KOPT-K1 (cell line): ENCODE measurements around the gene ALCAM.
A peak's percentile ranks its signal among the peaks of the same experiment; 100 is the strongest.

Experiments
- H3K27ac ChIP-seq: fragments of 200-600 bp; sonication (generic); 2 replicates; pipeline ENCODE4 v1.5.1; 2016; ENCODE audit warnings: antibody characterized with exemption, mild to moderate bottlenecking, low read depth, low read length; ENCODE audit not compliant: poor library complexity, severe bottlenecking
- H3K36me3 ChIP-seq: fragments of 200-600 bp; sonication (generic); 2 replicates; pipeline ENCODE4 v1.5.1; 2017; ENCODE audit warnings: antibody characterized with exemption, mild to moderate bottlenecking, low read length, moderate library complexity; ENCODE audit not compliant: insufficient read depth
- H3K9me3 ChIP-seq: fragments of 200-600 bp; sonication (generic); 2 replicates; pipeline ENCODE4 v1.5.1; 2017; ENCODE audit warnings: antibody characterized with exemption, low read length, mild to moderate bottlenecking; ENCODE audit not compliant: insufficient read depth, poor library complexity, severe bottlenecking

ALCAM gene

DNA sequence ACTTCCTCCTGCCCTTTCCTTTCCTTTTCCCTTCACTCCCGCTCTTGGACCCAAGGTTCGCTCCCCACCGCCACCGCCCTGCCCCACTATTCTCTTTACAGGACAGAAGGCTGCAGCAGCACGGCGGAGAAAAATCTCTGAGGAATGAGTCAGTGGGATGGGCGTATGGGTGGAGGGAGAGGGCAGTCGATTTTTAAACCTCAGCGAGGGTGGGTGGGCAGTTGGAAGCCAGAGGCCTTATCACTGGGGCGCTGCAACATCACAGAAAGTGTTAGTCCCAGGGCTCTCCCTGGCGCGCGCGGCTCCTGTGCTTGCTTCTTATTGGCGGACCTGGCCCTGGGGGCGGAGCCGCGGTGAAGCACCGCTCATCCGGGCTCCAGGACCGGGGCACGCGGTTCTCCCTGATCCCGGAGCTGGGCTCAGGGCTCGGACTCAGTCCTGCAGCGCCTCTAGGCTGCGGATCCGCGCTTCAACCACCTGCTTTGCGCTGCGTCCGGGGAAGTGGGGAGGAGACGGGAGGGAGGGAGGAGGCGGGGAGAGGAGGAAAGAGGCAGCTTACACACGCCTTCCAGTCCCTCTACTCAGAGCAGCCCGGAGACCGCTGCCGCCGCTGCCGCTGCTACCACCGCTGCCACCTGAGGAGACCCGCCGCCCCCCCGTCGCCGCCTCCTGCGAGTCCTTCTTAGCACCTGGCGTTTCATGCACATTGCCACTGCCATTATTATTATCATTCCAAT lies at the start of gene ALCAM:
TSS of gene ALCAM (plus strand) at position 584 of the 737 bp plus-strand sequence.
- Histone ChIP-seq H3K36me3 (no peaks in the 10 kb centered on the region), H3K27ac (peak within 1 kb of the TSS; percentile 54), H3K9me3 (no peaks in the 10 kb centered on the region)

GRCh38 chr3:105317841-105318240 lies 48.9 kb upstream of the ALCAM start:
- Histone ChIP-seq H3K27ac (no peak overlapping the region), H3K9me3 (no peaks in the 10 kb centered on the region), H3K36me3 (no peaks in the 10 kb centered on the region)

- Histone ChIP-seq H3K27ac (no peak overlapping the region), H3K9me3 (no peaks in the 10 kb centered on the region)
These were observed 44.0 kb upstream of the ALCAM start for GRCh38 chr3:105322570-105323273.

GRCh38 chr3:105323274-105323599 lies 43.5 kb upstream of the ALCAM start:
- Histone ChIP-seq H3K36me3 (no peaks in the 10 kb centered on the region), H3K9me3 (no peaks in the 10 kb centered on the region), H3K27ac (no peak overlapping the region)

More at GRCh38 chr3:105322570-105323273, 44.0 kb upstream of the ALCAM start:
- H3K36me3 ChIP-seq = no peaks in the 10 kb centered on the region

DNA sequence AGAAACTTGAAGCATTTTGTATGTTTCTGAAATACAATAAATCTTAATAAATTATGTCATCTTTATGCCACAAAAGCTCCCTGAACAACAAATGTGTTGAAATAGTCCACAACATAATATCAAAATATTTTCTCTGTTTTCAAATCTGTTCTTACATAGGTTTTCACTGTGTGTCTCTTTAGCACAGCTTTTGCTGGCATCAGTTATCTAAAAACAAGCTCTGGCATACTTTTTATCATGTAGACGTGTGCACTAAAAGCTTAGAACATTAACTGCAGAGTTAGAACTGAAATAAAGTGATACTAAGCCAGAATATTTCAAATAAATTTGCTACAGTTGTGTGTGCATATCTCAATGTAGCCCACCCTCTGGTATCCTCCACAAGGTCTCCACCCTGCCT lies 41.8 kb upstream of the ALCAM start:
- Histone ChIP-seq H3K27ac (no peak overlapping the region), H3K9me3 (no peaks in the 10 kb centered on the region)

DNA sequence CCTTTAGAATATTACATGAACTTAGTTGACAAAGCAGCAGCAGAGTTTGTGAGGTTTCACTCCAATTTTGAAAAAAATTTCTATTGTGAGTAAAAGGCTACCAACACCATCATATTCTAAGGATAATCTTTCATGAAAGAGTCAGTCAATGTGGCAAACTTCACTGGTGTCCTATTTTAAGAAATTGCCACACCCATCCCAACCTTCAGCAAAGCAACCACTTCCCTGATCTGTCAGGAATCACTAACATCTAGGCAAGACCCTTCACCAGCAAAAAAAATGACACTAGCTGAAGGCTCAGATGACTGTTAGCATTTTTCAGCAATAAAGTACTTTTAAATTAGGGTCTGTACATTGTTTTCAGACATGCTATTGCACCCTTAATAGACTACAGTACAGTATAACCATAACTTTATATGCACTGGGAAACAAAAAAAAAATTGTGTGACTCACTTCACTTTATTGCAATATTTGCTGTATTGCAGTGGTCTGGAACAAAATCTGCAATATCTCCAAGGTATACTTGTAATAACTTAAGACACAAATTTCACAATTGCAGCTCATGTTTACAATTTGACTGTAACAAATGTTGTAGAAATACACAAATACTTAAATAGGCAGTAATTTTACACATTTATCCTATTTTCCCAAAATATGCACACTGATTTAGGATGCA lies 38.9 kb upstream of the ALCAM start:
- Histone ChIP-seq H3K36me3 (no peaks in the 10 kb centered on the region), H3K27ac (no peak overlapping the region), H3K9me3 (no peaks in the 10 kb centered on the region)

More for the DNA sequence above, 41.8 kb upstream of the ALCAM start:
- no peaks in the 10 kb centered on the region for H3K36me3 ChIP-seq

GRCh38 chr3:105328338-105328730 lies 38.4 kb upstream of the ALCAM start:
- no peaks in the 10 kb centered on the region for H3K36me3 ChIP-seq
- H3K27ac ChIP-seq = no peak overlapping the region
- no peaks in the 10 kb centered on the region for H3K9me3 ChIP-seq

- Histone ChIP-seq H3K36me3 (no peaks in the 10 kb centered on the region), H3K27ac (no peak overlapping the region), H3K9me3 (no peaks in the 10 kb centered on the region)
These were observed 33.7 kb upstream of the ALCAM start for GRCh38 chr3:105332961-105333360.

GRCh38 chr3:105334138-105334882 lies 32.4 kb upstream of the ALCAM start:
- Histone ChIP-seq H3K9me3 (no peaks in the 10 kb centered on the region), H3K27ac (no peak overlapping the region)

GRCh38 chr3:105339946-105340345 lies 26.8 kb upstream of the ALCAM start:
- Histone ChIP-seq H3K36me3 (no peaks in the 10 kb centered on the region), H3K27ac (no peak overlapping the region)

More at GRCh38 chr3:105334138-105334882, 32.4 kb upstream of the ALCAM start:
- no peaks in the 10 kb centered on the region for H3K36me3 ChIP-seq

GRCh38 chr3:105343991-105344390 lies 22.7 kb upstream of the ALCAM start:
- Histone ChIP-seq H3K27ac (no peak overlapping the region), H3K9me3 (no peaks in the 10 kb centered on the region), H3K36me3 (no peaks in the 10 kb centered on the region)

More at GRCh38 chr3:105339946-105340345, 26.8 kb upstream of the ALCAM start:
- H3K9me3 ChIP-seq = no peaks in the 10 kb centered on the region

DNA sequence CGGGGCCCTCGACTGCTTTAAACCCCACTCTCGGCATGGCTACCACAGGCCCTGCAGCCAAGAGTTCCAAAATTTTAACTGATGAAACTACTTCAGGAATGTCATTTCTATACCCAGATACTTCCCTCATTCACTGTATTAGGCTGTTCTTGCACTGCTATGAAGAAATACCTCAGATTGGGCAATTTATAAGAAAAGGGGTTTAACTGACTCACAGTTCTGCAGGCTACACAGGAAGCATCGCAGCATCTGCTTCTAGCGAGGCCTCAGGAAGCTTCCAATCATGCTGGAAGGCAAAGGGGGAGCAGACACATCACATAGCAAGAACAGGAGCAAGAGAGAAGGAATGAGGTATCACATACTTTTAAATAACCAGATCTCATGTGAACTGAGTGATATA lies 21.6 kb upstream of the ALCAM start:
- Histone ChIP-seq H3K36me3 (no peaks in the 10 kb centered on the region), H3K9me3 (no peaks in the 10 kb centered on the region), H3K27ac (no peak overlapping the region)

DNA sequence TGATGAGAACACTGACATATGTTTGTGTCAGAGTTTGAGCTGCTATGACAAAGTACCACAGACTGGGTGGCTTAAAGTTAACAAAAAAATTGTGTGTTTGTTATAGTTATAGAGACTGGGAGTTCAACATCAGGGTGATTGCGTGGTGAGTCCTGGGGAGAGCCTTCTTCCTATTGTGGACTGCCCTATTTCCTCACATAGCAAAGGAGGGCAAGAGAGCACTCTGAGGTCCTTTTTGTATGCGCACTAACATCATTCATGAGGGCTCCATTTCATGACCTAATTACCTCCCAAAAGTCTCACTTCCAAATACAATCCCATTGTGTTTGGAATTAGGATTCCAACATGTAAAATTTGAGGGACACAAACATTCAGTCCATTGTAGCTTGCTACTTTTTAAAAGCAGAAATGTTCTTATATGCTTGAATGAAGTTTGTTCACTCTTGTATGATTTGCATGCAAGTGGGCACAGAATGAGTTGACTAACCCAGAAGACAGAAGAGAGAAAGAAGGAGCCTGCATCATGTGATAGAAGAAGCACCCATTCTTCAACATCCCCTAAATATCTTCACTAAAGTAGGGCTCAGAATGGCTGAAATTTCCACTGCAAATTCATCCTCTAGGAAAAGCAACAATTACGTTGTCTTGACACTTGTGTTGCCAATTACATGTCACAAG lies 18.9 kb upstream of the ALCAM start:
- H3K36me3 ChIP-seq = no peaks in the 10 kb centered on the region
- no peak overlapping the region for H3K27ac ChIP-seq
- no peaks in the 10 kb centered on the region for H3K9me3 ChIP-seq

DNA sequence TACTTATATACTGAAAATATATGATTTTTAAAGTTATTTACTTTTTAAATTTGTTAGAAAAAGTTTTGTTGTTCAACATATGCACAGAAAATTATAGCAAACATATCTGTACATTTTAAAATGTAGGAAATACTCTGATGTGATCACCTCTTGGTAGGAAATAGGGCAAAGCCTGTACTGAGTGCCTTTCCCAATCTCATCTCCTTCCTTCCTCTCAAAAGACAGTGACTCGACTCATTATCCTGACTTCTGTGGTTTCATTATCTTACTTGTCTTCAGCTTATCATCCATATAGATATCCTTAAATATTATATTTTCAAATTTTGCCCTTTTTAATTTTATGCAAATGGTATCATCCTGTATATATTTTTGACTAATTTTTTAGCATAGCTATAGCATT lies 18.4 kb upstream of the ALCAM start:
- Histone ChIP-seq H3K27ac (no peak overlapping the region), H3K36me3 (no peaks in the 10 kb centered on the region), H3K9me3 (no peaks in the 10 kb centered on the region)
